B cell (primary cell): ENCODE results near the gene ZNF638. TPM values are rescaled to one million over a fixed set of nuclear protein-coding genes. Genes with fewer than 3 reads are reported as not detected.

Experiments
- ATAC-seq: fragments of 200-7000 bp; cut with Tn5 transposase; one replicate; pipeline ENCODE4 v1.10.0; 2021; ENCODE audit warnings: low read depth, mild to moderate bottlenecking, moderate number of reproducible peaks, moderate library complexity
- CTCF ChIA-PET: fragments of 350-600 bp; sonication (Branson Sonifier 250); formaldehyde crosslinking; loops from one replicate; lab custom pipeline; 2021; ENCODE audit warnings: antibody characterized with exemption, inconsistent platforms; lab: Charles Lee
- POLR2A ChIA-PET: fragments of 350-600 bp; sonication (Branson Sonifier 250); formaldehyde crosslinking; loops from one replicate; lab custom pipeline; 2021; ENCODE audit warnings: antibody characterized with exemption; lab: Charles Lee
- DNase-seq: peaks from one replicate; pipeline ENCODE4 v3.0.0; 2013
- H2AFZ ChIP-seq: 2 replicates; pipeline ENCODE4 v1.6.1; 2012; ENCODE audit warnings: mild to moderate bottlenecking, low read depth, low read length; ENCODE audit not compliant: insufficient read depth, poor library complexity, severe bottlenecking
- H3K27ac ChIP-seq, 2 donors: 1 replicate in 1 of 2; 2 replicates in 1 of 2; pipeline ENCODE4 v1.5.1; 2012 to 2013; ENCODE audit warnings: low read length in 2 of 2, mild to moderate bottlenecking in 2 of 2, moderate library complexity in 1 of 2
- H3K27me3 ChIP-seq, 4 experiments: fragments of 200-600 bp in 1 of 4; sonication (generic) in 1 of 4; replicated peaks in 1 of 4; 1 replicate in 2 of 4; 2 replicates in 2 of 4; pipeline versions ENCODE4 v1.6.1 to v1.7.0; 2013 to 2016; ENCODE audit warnings: low read length in 3 of 4, mild to moderate bottlenecking in 2 of 4, mixed read lengths in 1 of 4, moderate library complexity in 1 of 4; ENCODE audit not compliant: insufficient read depth in 4 of 4, control insufficient read depth in 3 of 4; ENCODE audit errors: control extremely low read depth in 1 of 4
- H3K36me3 ChIP-seq, 2 experiments: replicated peaks in 1 of 2; 1 replicate in 1 of 2; 2 replicates in 1 of 2; pipeline versions ENCODE4 v1.6.1 to v1.7.1; 2013; ENCODE audit warnings: low read length in 1 of 2; ENCODE audit not compliant: insufficient read depth in 2 of 2, control insufficient read depth in 1 of 2; ENCODE audit errors: control extremely low read depth in 1 of 2, extremely low read depth in 1 of 2
- H3K4me1 ChIP-seq, 2 donors: fragments of 200-600 bp in 1 of 2; sonication (generic) in 1 of 2; 1 replicate in 1 of 2; 2 replicates in 1 of 2; pipeline versions ENCODE4 v1.5.1 to v1.6.1; 2013 to 2017; ENCODE audit warnings: low read length in 2 of 2; ENCODE audit not compliant: control insufficient read depth in 2 of 2, insufficient read depth in 2 of 2
- H3K4me2 ChIP-seq: replicated peaks from 2 replicates; pipeline ENCODE3; 2012; ENCODE audit warnings: mild to moderate bottlenecking, low read depth, low read length; ENCODE audit not compliant: poor library complexity, severe bottlenecking
- H3K4me3 ChIP-seq, 5 experiments: fragments of 200-600 bp in 1 of 5; sonication (generic) in 1 of 5; 1 replicate in 3 of 5; 2 replicates in 2 of 5; pipeline versions ENCODE4 v1.5.1 to v1.7.0; 2011 to 2016; ENCODE audit warnings: low read length in 4 of 5, mild to moderate bottlenecking in 4 of 5, low read depth in 2 of 5, control low read depth in 1 of 5, moderate library complexity in 1 of 5; ENCODE audit not compliant: insufficient read depth in 1 of 5; ENCODE audit errors: control extremely low read depth in 1 of 5, extremely low read depth in 1 of 5
- H3K79me2 ChIP-seq: fragments of 200-600 bp; sonication (generic); one replicate; pipeline ENCODE4 v1.6.0; 2016; ENCODE audit warnings: low read length; ENCODE audit not compliant: control insufficient read depth, insufficient read depth
- H3K9ac ChIP-seq: fragments of 200-600 bp; sonication (generic); 2 replicates; pipeline ENCODE4 v1.6.1; 2017; ENCODE audit warnings: mild to moderate bottlenecking, low read length, moderate library complexity
- H3K9me3 ChIP-seq, 3 donors: one replicate each; pipeline versions ENCODE4 v1.6.1 to v1.7.1; 2013; ENCODE audit warnings: low read length in 2 of 3; ENCODE audit not compliant: control insufficient read depth in 2 of 3, insufficient read depth in 1 of 3; ENCODE audit errors: control extremely low read depth in 1 of 3
- H4K20me1 ChIP-seq: 2 replicates; pipeline ENCODE4 v1.6.0; 2012; ENCODE audit warnings: mild to moderate bottlenecking, low read length; ENCODE audit not compliant: insufficient read depth, control insufficient read depth, poor library complexity, severe bottlenecking
- H3K27ac Mint-ChIP-seq: one replicate; pipeline ENCODE4 v1.8.0; 2021; ENCODE audit warnings: mixed read lengths
- H3K27me3 Mint-ChIP-seq: one replicate; pipeline ENCODE4 v1.8.0; 2021; ENCODE audit warnings: mixed read lengths
- H3K4me1 Mint-ChIP-seq: one replicate; pipeline ENCODE4 v1.8.0; 2021; ENCODE audit warnings: mixed read lengths
- H3K4me3 Mint-ChIP-seq: one replicate; pipeline ENCODE4 v1.8.0; 2021; ENCODE audit warnings: mixed read lengths
- H3K9me3 Mint-ChIP-seq: one replicate; pipeline ENCODE4 v1.8.0; 2022; ENCODE audit warnings: mixed read lengths; ENCODE audit not compliant: insufficient read depth
- CTCF ChIP-seq: fragments of 200-600 bp; IDR thresholded peaks from one replicate; pipeline ENCODE4 v1.8.0; 2022; ENCODE audit warnings: antibody characterized with exemption, mild to moderate bottlenecking
- EZH2 ChIP-seq: IDR thresholded peaks from 2 replicates; pipeline ENCODE4 v1.6.1; 2012; ENCODE audit warnings: borderline replicate concordance, low read depth, mild to moderate bottlenecking, moderate library complexity, low read length; ENCODE audit not compliant: insufficient read depth, poor library complexity, severe bottlenecking
- WGBS: methylation state at CpG from one replicate; pipeline ENCODE4 v1.1.5; 2013; ENCODE audit warnings: missing lambda C conversion rate; ENCODE audit not compliant: insufficient coverage; 5-methylcytosine and 5-hydroxymethylcytosine counted together
- intact Hi-C: fragments of 100-400 bp; cut with micrococcal nuclease; formaldehyde crosslinking; loops from one replicate; pipeline ENCODE4 v1.10.0; 2022
- polyA plus RNA-seq: library from polyadenylated mRNA; depleted of rRNA; stranded (reverse); fragments of >200 nt; gene quantifications from 2 replicates; pipeline ENCODE4 v1.2.3, GENCODE V29; 2012
- total RNA-seq, 2 donors: library from RNA; stranded (reverse); fragments of 120-200 nt in 1 of 2; gene quantifications; 1 replicate in 1 of 2; 2 replicates in 1 of 2; pipeline versions ENCODE4 v1.2.3 to v1.2.4, GENCODE V29; 2013 to 2022

Gene ZNF638
- total and polyA plus RNA-seq, 2 donors (not counting 1 experiment from before 2014, with no cell fraction given) = 60.1 to 221 TPM

GRCh38 chr2:71326968-71327367 is 4.6 kb upstream of the ZNF638 start:
- no peaks in the 10 kb centered on the region for H3K36me3 ChIP-seq
- peaks cover 6% of the 10 kb centered on the region for H3K4me1 Mint-ChIP-seq
- no peak overlapping the region for H3K27ac Mint-ChIP-seq
- peaks cover 14% of the 10 kb centered on the region for H3K79me2 ChIP-seq
- H3K27me3 Mint-ChIP-seq = no peaks in the 10 kb centered on the region
- ChIA-PET CTCF (no interaction called here), POLR2A (no interaction called here)
- TF ChIP-seq CTCF (no peak), EZH2 (no peak)
- H3K9me3 Mint-ChIP-seq = peaks cover 4% of the 10 kb centered on the region
- ATAC-seq (no peak), DNase-seq (no peak)
- H3K4me3 Mint-ChIP-seq = no peak overlapping the region
- no peaks in the 10 kb centered on the region for H4K20me1 ChIP-seq
- no peak overlapping the region for H3K9ac ChIP-seq
- intact Hi-C loops = no loop called here
- no peak overlapping the region for H3K4me3 ChIP-seq
- no peak overlapping the region for H3K4me2 ChIP-seq
- H3K9me3 ChIP-seq = peaks cover 0 to 10% (median 2%) of the 10 kb centered on the region in 3 donors
- H3K4me1 ChIP-seq = peaks cover 0 to 5% of the 10 kb centered on the region in 2 donors
- 95% methylated on average over 2 of the region's 3 CpGs for WGBS
- H3K27me3 ChIP-seq = no peaks in the 10 kb centered on the region
- no peak overlapping the region for H3K27ac ChIP-seq
- H2AFZ ChIP-seq = no peak overlapping the region

GRCh38 chr2:71327916-71328315 is 3.7 kb upstream of the ZNF638 start:
- H3K4me3 ChIP-seq = no peak overlapping the region
- peaks cover 24% of the 10 kb centered on the region for H3K79me2 ChIP-seq
- H3K9me3 Mint-ChIP-seq = no peaks in the 10 kb centered on the region
- H3K4me1 Mint-ChIP-seq = peaks cover 15% of the 10 kb centered on the region
- no peaks in the 10 kb centered on the region for H3K27me3 ChIP-seq
- no peaks in the 10 kb centered on the region for H4K20me1 ChIP-seq
- TF ChIP-seq CTCF (no peak), EZH2 (no peak)
- intact Hi-C loops = no loop called here
- ATAC-seq = no peak
- H3K27ac Mint-ChIP-seq = no peak overlapping the region
- H3K27ac ChIP-seq = no peak overlapping the region
- no peaks in the 10 kb centered on the region for H3K36me3 ChIP-seq
- H3K9me3 ChIP-seq = peaks cover 0 to 8% (median 2%) of the 10 kb centered on the region in 3 donors
- ChIA-PET CTCF (interaction anchor here (1.5 kb wide), 1 partner anchor 28 kb away, joined by 5 read pairs; no protein-coding TSS in a partner anchor), POLR2A (no interaction called here)
- H2AFZ ChIP-seq = no peak overlapping the region
- H3K4me2 ChIP-seq = no peak overlapping the region
- peaks cover 5 to 9% of the 10 kb centered on the region in 2 donors for H3K4me1 ChIP-seq
- H3K4me3 Mint-ChIP-seq = no peak overlapping the region
- no peak for DNase-seq
- 94% methylated on average over 4 of the region's 4 CpGs for WGBS
- no peak overlapping the region for H3K9ac ChIP-seq
- H3K27me3 Mint-ChIP-seq = no peaks in the 10 kb centered on the region
